ENCODE results near the gene SYCP3. TPM values are rescaled to one million over a fixed set of nuclear protein-coding genes. Genes with fewer than 3 reads are reported as not detected.
A peak's percentile ranks its signal among the peaks of the same experiment; 100 is the strongest.

Gene SYCP3
- total RNA-seq, 1 experiment from 2014 or later, result 0.19 TPM

DNA sequence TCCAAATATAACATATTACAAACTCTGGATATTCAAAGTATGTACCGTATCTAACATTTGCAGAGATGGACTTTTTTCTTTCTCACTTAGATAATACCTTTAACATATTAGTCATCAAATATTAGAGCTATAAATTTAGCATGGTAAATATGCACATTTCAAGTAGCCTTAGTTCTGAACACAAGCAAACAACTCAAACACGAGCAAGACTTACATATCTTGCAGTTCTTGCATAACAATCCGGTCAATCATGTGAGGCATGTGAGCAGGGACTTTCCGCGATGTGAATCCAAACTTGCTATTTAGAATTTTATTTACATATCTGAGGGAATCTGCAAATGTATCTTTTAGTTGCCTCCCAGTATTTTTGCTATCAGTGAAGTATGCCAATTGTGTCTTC lies 22.1 kb upstream of the SYCP3 start:
- ChIA-PET POLR2A (ENCODE audit: low non-redundant PET) (no interaction called here), CTCF (no interaction called here)
- no peak for DNase-seq (ENCODE audit: low spot score)
- Histone ChIP-seq H3K9me3 (ENCODE audit: low read depth, low read length, poor library complexity, severe bottlenecking) (no peaks in the 10 kb centered on the region), H3K36me3 (ENCODE audit: insufficient read depth, low read length, poor library complexity, severe bottlenecking) (peaks cover 3% of the 10 kb centered on the region), H3K27me3 (replicated peaks; ENCODE audit: insufficient read depth, low read depth, low read length, poor library complexity) (no peaks in the 10 kb centered on the region), H3K4me3 (ENCODE audit: low read depth, low read length, poor library complexity, severe bottlenecking) (no peak overlapping the region), H3K27ac (ENCODE audit: low read depth, low read length, poor library complexity, severe bottlenecking) (no peak overlapping the region), H3K4me1 (ENCODE audit: insufficient read depth, low read length, poor library complexity, severe bottlenecking) (no peaks in the 10 kb centered on the region)
- intact Hi-C loops (cut with micrococcal nuclease; ENCODE audit: unreplicated experiment), result no loop called here
- TF ChIP-seq, protein P1, sequence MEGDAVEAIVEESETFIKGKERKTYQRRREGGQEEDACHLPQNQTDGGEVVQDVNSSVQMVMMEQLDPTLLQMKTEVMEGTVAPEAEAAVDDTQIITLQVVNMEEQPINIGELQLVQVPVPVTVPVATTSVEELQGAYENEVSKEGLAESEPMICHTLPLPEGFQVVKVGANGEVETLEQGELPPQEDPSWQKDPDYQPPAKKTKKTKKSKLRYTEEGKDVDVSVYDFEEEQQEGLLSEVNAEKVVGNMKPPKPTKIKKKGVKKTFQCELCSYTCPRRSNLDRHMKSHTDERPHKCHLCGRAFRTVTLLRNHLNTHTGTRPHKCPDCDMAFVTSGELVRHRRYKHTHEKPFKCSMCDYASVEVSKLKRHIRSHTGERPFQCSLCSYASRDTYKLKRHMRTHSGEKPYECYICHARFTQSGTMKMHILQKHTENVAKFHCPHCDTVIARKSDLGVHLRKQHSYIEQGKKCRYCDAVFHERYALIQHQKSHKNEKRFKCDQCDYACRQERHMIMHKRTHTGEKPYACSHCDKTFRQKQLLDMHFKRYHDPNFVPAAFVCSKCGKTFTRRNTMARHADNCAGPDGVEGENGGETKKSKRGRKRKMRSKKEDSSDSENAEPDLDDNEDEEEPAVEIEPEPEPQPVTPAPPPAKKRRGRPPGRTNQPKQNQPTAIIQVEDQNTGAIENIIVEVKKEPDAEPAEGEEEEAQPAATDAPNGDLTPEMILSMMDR (conservative IDR thresholded peaks at IDR 0.05; ENCODE audit: low read depth, low read length), result no peak
- no peak for TF ChIP-seq EZH2 (IDR thresholded peaks at IDR 0.05; ENCODE audit: borderline replicate concordance, low read depth, low read length, poor library complexity, severe bottlenecking)
- BruUV-seq (replicated peaks), result no TSS peak

DNA sequence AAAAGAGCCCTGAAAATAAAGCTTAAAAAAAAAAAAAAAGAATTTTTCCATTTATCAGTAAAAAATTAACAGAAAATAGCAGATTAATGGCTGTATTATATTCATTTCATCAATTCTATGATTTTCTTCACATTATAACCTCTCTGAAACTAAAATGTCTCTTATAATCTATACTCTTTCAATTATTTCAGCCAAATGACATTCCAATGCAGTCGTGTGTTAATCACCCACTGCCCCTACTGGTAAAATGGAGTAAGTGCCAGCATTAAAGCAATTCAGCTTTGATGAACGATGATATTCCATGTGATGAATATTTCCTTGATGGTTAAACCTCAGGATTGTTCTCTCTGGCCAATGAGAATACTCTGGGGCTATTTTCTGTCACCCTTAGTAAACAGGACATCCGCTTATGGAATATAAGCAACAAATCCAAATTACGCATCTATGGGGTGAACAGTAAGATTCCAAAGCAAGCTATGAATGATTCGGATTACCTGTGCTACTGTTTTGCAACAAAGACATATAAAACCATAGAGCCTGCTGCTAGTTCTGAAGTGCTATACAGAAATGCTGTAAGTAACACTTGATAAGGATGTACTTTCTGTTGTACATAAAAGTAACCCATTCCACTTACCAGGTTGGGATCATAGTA lies 20.3 kb upstream of the SYCP3 start:
- intact Hi-C loops (cut with micrococcal nuclease; ENCODE audit: unreplicated experiment), result loop anchor here (2.0 kb wide), 2 partner anchors 63 to 189 kb away; partner anchors contain the start of gene CHPT1
- peak; percentile 57 for DNase-seq (ENCODE audit: low spot score)

DNA sequence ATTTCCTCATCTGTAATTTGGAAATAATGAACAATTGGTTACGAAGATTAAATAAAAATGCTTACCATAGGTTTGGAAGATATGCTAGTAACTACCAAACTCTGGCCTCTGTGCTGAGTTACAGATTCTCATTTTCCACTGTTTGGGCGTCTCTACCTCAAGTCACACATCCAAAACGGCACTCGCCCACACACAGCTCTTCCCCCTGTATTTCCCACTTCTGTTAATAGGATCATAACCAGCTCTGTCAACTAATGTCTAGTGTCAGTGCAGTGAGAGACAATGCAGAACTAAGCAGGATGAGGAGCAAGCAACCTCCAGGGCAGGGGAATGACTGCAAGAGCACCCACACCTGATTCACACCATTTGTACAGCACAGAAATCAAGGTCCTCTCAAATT lies 10.9 kb upstream of the SYCP3 start:
- no peaks in the 10 kb centered on the region for H3K36me3 ChIP-seq (ENCODE audit: insufficient read depth, low read length, poor library complexity, severe bottlenecking)
- no peak overlapping the region for H3K27ac ChIP-seq (ENCODE audit: low read depth, low read length, poor library complexity, severe bottlenecking)
- intact Hi-C loops (cut with micrococcal nuclease; ENCODE audit: unreplicated experiment), result loop anchor here (5.0 kb wide), 1 partner anchor 258 kb away; no protein-coding TSS in a partner anchor
- H3K4me3 ChIP-seq (ENCODE audit: low read depth, low read length, poor library complexity, severe bottlenecking), result no peak overlapping the region
- DNase-seq (ENCODE audit: low spot score), result no peak
- H3K9me3 ChIP-seq (ENCODE audit: low read depth, low read length, poor library complexity, severe bottlenecking), result no peaks in the 10 kb centered on the region
- H3K27me3 ChIP-seq (replicated peaks; ENCODE audit: insufficient read depth, low read depth, low read length, poor library complexity), result no peaks in the 10 kb centered on the region
- ChIA-PET POLR2A (ENCODE audit: low non-redundant PET) (no interaction called here), CTCF (no interaction called here)
- TF ChIP-seq, protein P1 (conservative IDR thresholded peaks at IDR 0.05; ENCODE audit: low read depth, low read length), result no peak
- H3K4me1 ChIP-seq (ENCODE audit: insufficient read depth, low read length, poor library complexity, severe bottlenecking), result no peaks in the 10 kb centered on the region
- no TSS peak for BruUV-seq (replicated peaks)

More for the DNA sequence above, 20.3 kb upstream of the SYCP3 start:
- CTCF ChIA-PET, result interaction anchor here (0.5 to 1.8 kb wide), 7 partner anchors 13 to 833 kb away, joined by 3 to 9 read pairs (median 3); no protein-coding TSS in a partner anchor
- Histone ChIP-seq H3K9me3 (ENCODE audit: low read depth, low read length, poor library complexity, severe bottlenecking) (no peaks in the 10 kb centered on the region), H3K4me1 (ENCODE audit: insufficient read depth, low read length, poor library complexity, severe bottlenecking) (no peaks in the 10 kb centered on the region), H3K27me3 (replicated peaks; ENCODE audit: insufficient read depth, low read depth, low read length, poor library complexity) (no peaks in the 10 kb centered on the region), H3K27ac (ENCODE audit: low read depth, low read length, poor library complexity, severe bottlenecking) (no peak overlapping the region), H3K36me3 (ENCODE audit: insufficient read depth, low read length, poor library complexity, severe bottlenecking) (peaks cover 3% of the 10 kb centered on the region), H3K4me3 (ENCODE audit: low read depth, low read length, poor library complexity, severe bottlenecking) (no peak overlapping the region)
- TF ChIP-seq EZH2 (IDR thresholded peaks at IDR 0.05; ENCODE audit: borderline replicate concordance, low read depth, low read length, poor library complexity, severe bottlenecking), result no peak
- TF ChIP-seq, protein P1 (conservative IDR thresholded peaks at IDR 0.05; ENCODE audit: low read depth, low read length), result peak; percentile 84
- no TSS peak for BruUV-seq (replicated peaks)
- POLR2A ChIA-PET (ENCODE audit: low non-redundant PET), result interaction anchor here (0.6 kb wide), 1 partner anchor 974 kb away, joined by 3 read pairs; no protein-coding TSS in a partner anchor
